ENCODE results near the gene COG5.

DNA sequence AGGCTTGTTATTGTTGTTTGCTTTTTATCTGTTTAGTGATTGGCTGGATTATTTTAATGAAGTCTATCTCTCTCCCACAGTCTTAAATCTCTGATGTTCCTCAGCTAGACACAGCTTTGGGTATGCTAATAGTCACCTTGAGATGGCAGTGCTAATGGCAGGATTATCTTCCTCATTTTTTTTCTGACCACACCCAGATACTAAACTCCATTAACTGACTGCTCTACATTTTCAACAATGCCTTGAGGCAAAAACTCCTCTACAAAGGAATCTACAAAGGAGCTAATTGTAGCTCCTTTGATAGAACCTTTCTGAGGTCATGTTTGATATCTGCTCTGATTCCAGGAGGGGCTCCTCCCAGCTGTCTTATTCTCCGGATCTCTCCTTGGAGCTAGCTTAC is 272.3 kb downstream of the COG5 start:
- TF ChIP-seq, protein P1, sequence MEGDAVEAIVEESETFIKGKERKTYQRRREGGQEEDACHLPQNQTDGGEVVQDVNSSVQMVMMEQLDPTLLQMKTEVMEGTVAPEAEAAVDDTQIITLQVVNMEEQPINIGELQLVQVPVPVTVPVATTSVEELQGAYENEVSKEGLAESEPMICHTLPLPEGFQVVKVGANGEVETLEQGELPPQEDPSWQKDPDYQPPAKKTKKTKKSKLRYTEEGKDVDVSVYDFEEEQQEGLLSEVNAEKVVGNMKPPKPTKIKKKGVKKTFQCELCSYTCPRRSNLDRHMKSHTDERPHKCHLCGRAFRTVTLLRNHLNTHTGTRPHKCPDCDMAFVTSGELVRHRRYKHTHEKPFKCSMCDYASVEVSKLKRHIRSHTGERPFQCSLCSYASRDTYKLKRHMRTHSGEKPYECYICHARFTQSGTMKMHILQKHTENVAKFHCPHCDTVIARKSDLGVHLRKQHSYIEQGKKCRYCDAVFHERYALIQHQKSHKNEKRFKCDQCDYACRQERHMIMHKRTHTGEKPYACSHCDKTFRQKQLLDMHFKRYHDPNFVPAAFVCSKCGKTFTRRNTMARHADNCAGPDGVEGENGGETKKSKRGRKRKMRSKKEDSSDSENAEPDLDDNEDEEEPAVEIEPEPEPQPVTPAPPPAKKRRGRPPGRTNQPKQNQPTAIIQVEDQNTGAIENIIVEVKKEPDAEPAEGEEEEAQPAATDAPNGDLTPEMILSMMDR (tag by site-specific recombination; IDR thresholded peaks at IDR 0.05), result no peak
- TF ChIP-seq ZNF350 (tag by site-specific recombination; IDR thresholded peaks at IDR 0.05), result no peak
- TF ChIP-seq TCF7L2 (IDR thresholded peaks at IDR 0.05; ENCODE audit: borderline replicate concordance, low read depth, low read length), result no peak
- TF ChIP-seq SP3 (tag by site-specific recombination; IDR thresholded peaks at IDR 0.05), result no peak
- no peak for TF ChIP-seq YY1 (tag by site-specific recombination; IDR thresholded peaks at IDR 0.05)

Data from HEK293 (cell line).